Measurements from ENCODE around the gene SMNDC1.
A peak's percentile ranks its signal among the peaks of the same experiment; 100 is the strongest.

SMNDC1 gene

GRCh38 chr10:110352930-110353243, 48.2 kb upstream of the SMNDC1 start:
- peaks cover 7% of the 10 kb centered on the region; the same call in 1 of the 2 replicates for H3F3A ChIP-seq (ENCODE audit: insufficient read depth, low read length)
- no peak overlapping the region for H3K4me3 ChIP-seq (ENCODE audit: low read depth, low read length, poor library complexity, severe bottlenecking)
- H3K9me3 ChIP-seq (ENCODE audit: low read length) = no peaks in the 10 kb centered on the region
- no peaks in the 10 kb centered on the region for H3K36me3 ChIP-seq (ENCODE audit: insufficient read depth, low read length)
- H3K9me2 ChIP-seq (ENCODE audit: low read depth, low read length) = no peaks in the 10 kb centered on the region
- no peak overlapping the region for H2AFZ ChIP-seq (ENCODE audit: low read length)
- no peak overlapping the region for H3K9ac ChIP-seq (ENCODE audit: low read length)
- peak overlapping the region; percentile 100 for H3K27ac ChIP-seq (ENCODE audit: low read depth, low read length, poor library complexity, severe bottlenecking)
- TF ChIP-seq CTCF (IDR thresholded peaks at IDR 0.05; ENCODE audit: low read length) (no peak), EZH2 (IDR thresholded peaks at IDR 0.05; ENCODE audit: borderline replicate concordance, low read length) (no peak)
- H3K4me2 ChIP-seq (ENCODE audit: low read length) = no peak overlapping the region
- H3K4me1 ChIP-seq (ENCODE audit: insufficient read depth, low read length, severe bottlenecking) = peaks cover 54% of the 10 kb centered on the region
- no peaks in the 10 kb centered on the region for H3K27me3 ChIP-seq (ENCODE audit: insufficient read depth, low read length)
- no peaks in the 10 kb centered on the region for H4K20me1 ChIP-seq (ENCODE audit: insufficient read depth, low read length)
- no peaks in the 10 kb centered on the region for H3K79me2 ChIP-seq (ENCODE audit: insufficient read depth, low read length)

- no peaks in the 10 kb centered on the region for H3K9me3 ChIP-seq (ENCODE audit: low read length)
- no peak overlapping the region for H3K27ac ChIP-seq (ENCODE audit: low read depth, low read length, poor library complexity, severe bottlenecking)
- H3K4me2 ChIP-seq (ENCODE audit: low read length) = no peak overlapping the region
- no peaks in the 10 kb centered on the region for H3K36me3 ChIP-seq (ENCODE audit: insufficient read depth, low read length)
- no peaks in the 10 kb centered on the region for H3K79me2 ChIP-seq (ENCODE audit: insufficient read depth, low read length)
- H3K4me3 ChIP-seq (ENCODE audit: low read depth, low read length, poor library complexity, severe bottlenecking) = no peak overlapping the region
- H3K4me1 ChIP-seq (ENCODE audit: insufficient read depth, low read length, severe bottlenecking) = peaks cover 33% of the 10 kb centered on the region
- TF ChIP-seq CTCF (IDR thresholded peaks at IDR 0.05; ENCODE audit: low read length) = no peak
- no peak for TF ChIP-seq EZH2 (IDR thresholded peaks at IDR 0.05; ENCODE audit: borderline replicate concordance, low read length)
- H3F3A ChIP-seq (ENCODE audit: insufficient read depth, low read length) = peaks cover 5% of the 10 kb centered on the region; the same call in 1 of the 2 replicates
- H2AFZ ChIP-seq (ENCODE audit: low read length) = no peak overlapping the region
- no peaks in the 10 kb centered on the region for H3K27me3 ChIP-seq (ENCODE audit: insufficient read depth, low read length)
- H3K9me2 ChIP-seq (ENCODE audit: low read depth, low read length) = no peaks in the 10 kb centered on the region
- H4K20me1 ChIP-seq (ENCODE audit: insufficient read depth, low read length) = no peaks in the 10 kb centered on the region
- H3K9ac ChIP-seq (ENCODE audit: low read length) = no peak overlapping the region
Observed at GRCh38 chr10:110350812-110351211, 46.1 kb upstream of the SMNDC1 start.

GRCh38 chr10:110349831-110350230, 45.1 kb upstream of the SMNDC1 start:
- H3K79me2 ChIP-seq (ENCODE audit: insufficient read depth, low read length) = no peaks in the 10 kb centered on the region
- H3K27ac ChIP-seq (ENCODE audit: low read depth, low read length, poor library complexity, severe bottlenecking) = no peak overlapping the region
- no peaks in the 10 kb centered on the region for H3K27me3 ChIP-seq (ENCODE audit: insufficient read depth, low read length)
- no peak overlapping the region for H3K9ac ChIP-seq (ENCODE audit: low read length)
- no peak overlapping the region for H3K4me2 ChIP-seq (ENCODE audit: low read length)
- no peaks in the 10 kb centered on the region for H3K36me3 ChIP-seq (ENCODE audit: insufficient read depth, low read length)
- no peaks in the 10 kb centered on the region for H4K20me1 ChIP-seq (ENCODE audit: insufficient read depth, low read length)
- no peak overlapping the region for H3K4me3 ChIP-seq (ENCODE audit: low read depth, low read length, poor library complexity, severe bottlenecking)
- no peaks in the 10 kb centered on the region for H3F3A ChIP-seq (ENCODE audit: insufficient read depth, low read length)
- H2AFZ ChIP-seq (ENCODE audit: low read length) = no peak overlapping the region
- H3K9me3 ChIP-seq (ENCODE audit: low read length) = no peaks in the 10 kb centered on the region
- TF ChIP-seq EZH2 (IDR thresholded peaks at IDR 0.05; ENCODE audit: borderline replicate concordance, low read length) (no peak), CTCF (IDR thresholded peaks at IDR 0.05; ENCODE audit: low read length) (no peak)
- H3K9me2 ChIP-seq (ENCODE audit: low read depth, low read length) = no peaks in the 10 kb centered on the region
- peaks cover 33% of the 10 kb centered on the region for H3K4me1 ChIP-seq (ENCODE audit: insufficient read depth, low read length, severe bottlenecking)

All from OCI-LY1 (cell line).